Testis (tissue), 2 donors: ENCODE data around the gene SAPCD2.

ENCODE experiments used
- POLR2A ChIP-seq: fragments of 450-650 bp; IDR thresholded peaks from one replicate; pipeline ENCODE4 v1.6.1; 2017; ENCODE audit warnings: antibody characterized with exemption, mild to moderate bottlenecking, moderate library complexity
- TF ChIP-seq, protein P1 (sequence below), 3 experiments: fragments of 450-650 bp in 2 of 3; fragments of 200-600 bp in 1 of 3; sonication (generic) in 1 of 3; IDR thresholded peaks; one replicate each; pipeline ENCODE4 v1.5.1; 2016 to 2019; ENCODE audit warnings: antibody characterized with exemption in 3 of 3, mild to moderate bottlenecking in 2 of 3, moderate library complexity in 1 of 3

DNA sequence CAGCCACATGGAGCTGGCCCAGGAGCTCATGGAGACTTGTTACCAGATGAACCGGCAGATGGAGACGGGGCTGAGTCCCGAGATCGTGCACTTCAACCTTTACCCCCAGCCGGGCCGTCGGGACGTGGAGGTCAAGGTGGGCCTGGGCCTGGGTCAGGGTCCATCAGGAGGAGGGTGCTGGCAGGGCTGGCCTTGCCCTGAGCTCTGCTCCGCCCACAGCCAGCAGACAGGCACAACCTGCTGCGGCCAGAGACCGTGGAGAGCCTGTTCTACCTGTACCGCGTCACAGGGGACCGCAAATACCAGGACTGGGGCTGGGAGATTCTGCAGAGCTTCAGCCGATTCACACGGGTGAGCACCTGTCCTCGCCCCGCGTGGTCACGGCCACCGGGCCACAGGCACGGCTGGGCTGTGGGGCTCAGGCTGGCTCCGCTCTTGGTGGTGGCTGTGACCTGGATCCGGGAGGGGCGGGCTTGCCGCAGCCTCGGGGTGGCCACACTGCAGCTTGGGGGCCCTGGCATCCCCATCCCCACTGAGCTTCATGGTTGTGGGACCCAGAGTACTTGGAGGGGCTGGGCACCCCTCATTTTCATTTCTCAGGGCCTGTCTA lies 37.1 kb upstream of the SAPCD2 start:
- TF ChIP-seq, protein P1, sequence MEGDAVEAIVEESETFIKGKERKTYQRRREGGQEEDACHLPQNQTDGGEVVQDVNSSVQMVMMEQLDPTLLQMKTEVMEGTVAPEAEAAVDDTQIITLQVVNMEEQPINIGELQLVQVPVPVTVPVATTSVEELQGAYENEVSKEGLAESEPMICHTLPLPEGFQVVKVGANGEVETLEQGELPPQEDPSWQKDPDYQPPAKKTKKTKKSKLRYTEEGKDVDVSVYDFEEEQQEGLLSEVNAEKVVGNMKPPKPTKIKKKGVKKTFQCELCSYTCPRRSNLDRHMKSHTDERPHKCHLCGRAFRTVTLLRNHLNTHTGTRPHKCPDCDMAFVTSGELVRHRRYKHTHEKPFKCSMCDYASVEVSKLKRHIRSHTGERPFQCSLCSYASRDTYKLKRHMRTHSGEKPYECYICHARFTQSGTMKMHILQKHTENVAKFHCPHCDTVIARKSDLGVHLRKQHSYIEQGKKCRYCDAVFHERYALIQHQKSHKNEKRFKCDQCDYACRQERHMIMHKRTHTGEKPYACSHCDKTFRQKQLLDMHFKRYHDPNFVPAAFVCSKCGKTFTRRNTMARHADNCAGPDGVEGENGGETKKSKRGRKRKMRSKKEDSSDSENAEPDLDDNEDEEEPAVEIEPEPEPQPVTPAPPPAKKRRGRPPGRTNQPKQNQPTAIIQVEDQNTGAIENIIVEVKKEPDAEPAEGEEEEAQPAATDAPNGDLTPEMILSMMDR (IDR thresholded peaks at IDR 0.05) = no peak
- TF ChIP-seq POLR2A = no peak
